GM19324 (cell line): ENCODE results near the gene TASP1.
"Not testable (repeated sequence)": the region's sequence is repeated elsewhere in the genome, so short reads cannot be mapped to it uniquely, and the experiment has no call there.

Experiments used
- ATAC-seq: cut with Tn5 transposase; IDR thresholded peaks from one replicate; pipeline ENCODE4 v1.9.1; 2021; ENCODE audit warnings: mild to moderate bottlenecking, moderate library complexity; ENCODE audit not compliant: unreplicated experiment, low FRiP score

The TASP1 gene

GRCh38 chr20:13416531-13416930 is 222.2 kb downstream of the TASP1 start:
- no peak for ATAC-seq

- no peak for ATAC-seq
These were observed 225.8 kb downstream of the TASP1 start for GRCh38 chr20:13412806-13413445.

DNA sequence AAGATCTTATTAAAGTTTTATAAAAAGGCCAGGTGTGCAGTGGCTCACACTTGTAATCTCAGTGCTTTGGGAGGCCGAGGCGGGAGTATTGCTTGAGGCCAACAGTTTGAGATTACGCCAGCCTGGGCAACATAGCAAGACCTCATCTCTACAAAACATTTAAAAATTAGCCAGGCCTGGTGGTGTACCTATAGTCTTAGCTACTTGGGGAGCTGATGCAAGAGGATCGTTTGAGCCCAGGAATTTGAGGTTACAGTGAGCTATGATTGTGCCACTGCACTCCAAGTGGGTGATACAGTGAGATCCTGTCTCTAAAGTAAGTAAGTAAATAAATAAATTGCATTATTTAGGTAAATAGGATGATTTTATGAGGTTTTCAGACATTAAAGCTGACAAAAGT is 234.4 kb downstream of the TASP1 start:
- ATAC-seq = no peak

GRCh38 chr20:13403453-13403852 is 235.3 kb downstream of the TASP1 start:
- no peak for ATAC-seq

- no peak for ATAC-seq
These were observed 235.7 kb downstream of the TASP1 start for GRCh38 chr20:13402986-13403385.

- ATAC-seq = no peak
These were observed 236.5 kb downstream of the TASP1 start for GRCh38 chr20:13402171-13402760.

DNA sequence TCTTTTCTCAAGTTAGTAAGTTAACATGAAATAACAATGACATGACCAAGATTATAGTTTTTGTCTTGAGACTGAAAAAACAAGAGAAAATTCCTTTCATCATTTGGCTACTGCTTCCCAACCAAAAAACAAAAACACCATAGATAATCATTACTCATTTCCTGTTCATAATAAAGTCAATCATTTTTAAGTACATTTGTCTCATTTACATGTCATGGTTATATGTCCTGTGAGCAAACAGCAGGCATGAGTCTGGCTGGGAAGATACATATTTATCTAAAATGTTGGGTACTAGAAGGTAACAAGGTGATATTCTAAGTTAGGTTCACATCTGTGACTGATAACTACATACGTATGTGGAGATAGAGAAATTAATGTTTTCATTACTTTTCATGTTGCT is 237.1 kb downstream of the TASP1 start:
- no peak for ATAC-seq

GRCh38 chr20:13400453-13400852 is 238.3 kb downstream of the TASP1 start:
- ATAC-seq = no peak

GRCh38 chr20:13397300-13397724 is 241.4 kb downstream of the TASP1 start:
- no peak for ATAC-seq

GRCh38 chr20:13396826-13397225 is 241.9 kb downstream of the TASP1 start:
- no peak for ATAC-seq

GRCh38 chr20:13396022-13396421 is 242.7 kb downstream of the TASP1 start:
- no peak for ATAC-seq

DNA sequence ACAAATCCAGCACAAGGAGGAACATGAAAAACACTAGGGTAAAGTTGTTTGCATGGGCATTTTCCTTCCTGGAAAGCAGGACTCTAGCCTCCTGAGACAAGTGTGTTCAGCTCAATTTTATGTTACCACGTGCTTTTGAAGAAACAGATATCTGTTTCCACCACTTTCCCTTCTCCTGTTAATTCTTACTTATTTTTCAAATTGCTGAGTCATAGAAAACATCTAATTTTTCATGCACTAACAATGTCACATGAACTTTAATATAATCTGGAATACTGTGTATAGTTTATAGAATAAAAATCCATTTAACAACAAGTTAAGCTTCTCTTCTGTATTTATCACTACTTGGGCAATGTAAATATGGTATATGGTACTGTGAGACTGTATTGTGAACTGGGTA is 243.5 kb downstream of the TASP1 start:
- ATAC-seq = no peak

- no peak for ATAC-seq
These were observed 246.3 kb downstream of the TASP1 start for GRCh38 chr20:13392391-13392790.

- ATAC-seq = no peak
These were observed 249.6 kb downstream of the TASP1 start for GRCh38 chr20:13389115-13389514.

DNA sequence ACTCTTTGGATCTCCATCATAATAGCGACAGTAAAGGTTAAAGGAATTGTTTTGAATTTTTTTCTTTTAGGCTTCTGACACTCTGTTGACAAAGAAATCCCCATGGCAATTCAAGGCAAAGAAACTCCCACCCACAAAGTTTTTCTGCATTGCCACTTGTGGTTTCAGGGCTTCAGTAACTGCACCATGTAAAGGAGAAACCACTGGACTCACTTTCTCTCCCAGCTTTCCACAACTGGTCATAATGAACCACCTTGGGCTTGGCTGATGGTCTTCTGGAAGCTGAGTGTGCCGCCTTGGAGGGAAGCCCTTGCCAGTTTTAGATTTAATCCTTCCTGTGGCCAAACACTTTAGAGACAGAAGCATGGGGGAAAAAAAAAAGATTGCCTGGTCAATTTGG is 254.6 kb downstream of the TASP1 start:
- ATAC-seq = no peak

GRCh38 chr20:13382786-13383185 is 255.9 kb downstream of the TASP1 start:
- ATAC-seq = no peak

DNA sequence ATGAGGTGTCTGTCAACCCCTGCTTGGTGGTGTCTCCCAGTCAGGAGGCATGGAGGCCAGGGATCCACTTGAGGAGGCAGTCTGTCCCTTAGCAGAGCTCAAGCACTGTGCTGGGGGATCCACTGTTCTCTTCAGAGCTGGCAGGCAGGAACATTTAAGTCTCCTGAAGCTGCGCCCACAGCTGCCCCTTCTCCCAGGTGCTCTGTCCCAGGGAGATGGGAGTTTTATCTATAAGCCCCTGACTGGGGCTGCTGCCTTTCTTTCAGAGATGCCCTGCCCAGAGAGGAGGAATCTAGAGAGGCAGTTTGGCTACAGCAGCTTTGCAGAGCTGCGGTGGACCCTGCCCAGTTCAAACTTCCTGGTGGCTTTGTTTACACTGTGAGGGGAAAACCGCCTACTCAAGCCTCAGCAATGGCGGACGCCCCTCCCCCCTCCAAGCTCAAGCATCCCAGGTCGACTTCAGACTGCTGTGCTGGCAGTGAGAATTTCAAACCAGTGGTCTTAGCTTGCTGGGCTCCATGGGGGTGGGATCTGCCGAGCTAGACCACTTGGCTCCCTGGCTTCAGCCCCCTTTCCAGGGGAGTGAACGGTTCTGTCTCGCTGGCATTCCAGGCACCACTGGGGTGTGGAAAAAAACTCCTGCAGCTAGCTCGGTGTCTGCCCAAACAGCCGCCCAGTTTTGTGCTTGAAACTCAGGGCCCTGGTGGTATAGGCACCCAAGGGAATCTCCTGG is 258.1 kb downstream of the TASP1 start:
- not testable (repeated sequence) for ATAC-seq

- ATAC-seq = no peak
These were observed 265.3 kb downstream of the TASP1 start for GRCh38 chr20:13373400-13373799.

GRCh38 chr20:13364278-13365170 is 274.2 kb downstream of the TASP1 start:
- no peak for ATAC-seq

GRCh38 chr20:13363473-13363872 is 275.3 kb downstream of the TASP1 start:
- ATAC-seq = no peak

DNA sequence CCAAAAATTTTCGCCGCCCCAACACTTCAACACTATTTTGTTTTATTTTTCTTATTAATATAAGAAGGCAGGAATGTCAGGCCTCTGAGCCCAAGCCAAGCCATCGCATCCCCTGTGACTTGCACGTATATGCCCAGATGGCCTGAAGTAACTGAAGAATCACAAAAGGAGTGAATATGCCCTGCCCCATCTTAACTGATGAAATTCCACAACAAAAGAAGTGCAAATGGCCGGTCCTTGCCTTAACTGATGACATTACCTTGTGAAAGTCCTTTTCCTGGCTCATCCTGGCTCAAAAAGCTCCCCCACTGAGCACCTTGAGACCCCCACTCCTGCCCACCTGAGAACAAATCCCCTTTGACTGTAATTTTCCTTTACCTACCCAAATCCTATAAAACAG is 276.6 kb downstream of the TASP1 start:
- ATAC-seq = not testable (repeated sequence)
